K562 (cell line): ENCODE data around the gene UGP2. TPM values are rescaled to one million over a fixed set of nuclear protein-coding genes. Genes with fewer than 3 reads are reported as not detected.

Source experiments
- LEF1 ChIP-seq: fragments of 450-650 bp; IDR thresholded peaks from 2 replicates; pipeline ENCODE4 v1.6.1; 2016; ENCODE audit warnings: mild to moderate bottlenecking
- polyA plus RNA-seq, 8 experiments: library from polyadenylated mRNA; depleted of rRNA in 4 of 8; stranded (reverse) in 5 of 8; unstranded in 3 of 8; fragments of >200 nt; fragmentation: Nextera tagmentation in 2 of 8; fragmentation: Illumina TruSeq in 1 of 8; extraction: Ambion mirVana in 2 of 8; extraction: Trizol in 1 of 8; gene quantifications; 2 replicates each; pipeline versions ENCODE4 v1.2.1 to v1.2.3, GENCODE V29; 2011 to 2014; ENCODE audit warnings: inconsistent platforms in 1 of 8, missing spikeins in 1 of 8
- total RNA-seq, 7 experiments: library from RNA; depleted of rRNA in 6 of 7; stranded (reverse); fragments of >200 nt in 6 of 7; fragmentation: Illumina TruSeq in 2 of 7; extraction: Trizol in 2 of 7; gene quantifications; 2 replicates each; pipeline versions ENCODE4 v1.2.1 to v1.2.3, GENCODE V29; 2011 to 2021; ENCODE audit warnings: low replicate concordance in 1 of 7
- TF ChIP-seq, protein P1 (sequence below): fragments of 450-650 bp; IDR thresholded peaks from 2 replicates; pipeline ENCODE4 v1.6.1; 2016; ENCODE audit warnings: low read depth
- TF ChIP-seq, protein P2 (sequence below): fragments of 150-350 bp; conservative IDR thresholded peaks from 2 replicates; pipeline ENCODE4 v1.6.1; 2014; ENCODE audit warnings: low read length
- TF ChIP-seq, protein P3 (sequence below): fragments of 200-600 bp; sonication (generic); IDR thresholded peaks from one replicate; pipeline ENCODE4 v1.6.1; 2012; ENCODE audit warnings: mild to moderate bottlenecking, low read depth, low read length, inconsistent platforms

UGP2 gene
- total and polyA plus RNA-seq, 9 of the 15 experiments (the other 6 are each of a cell fraction or from before 2014, with no cell fraction given) = 25.2 to 69.3 (median 58.9) TPM

DNA sequence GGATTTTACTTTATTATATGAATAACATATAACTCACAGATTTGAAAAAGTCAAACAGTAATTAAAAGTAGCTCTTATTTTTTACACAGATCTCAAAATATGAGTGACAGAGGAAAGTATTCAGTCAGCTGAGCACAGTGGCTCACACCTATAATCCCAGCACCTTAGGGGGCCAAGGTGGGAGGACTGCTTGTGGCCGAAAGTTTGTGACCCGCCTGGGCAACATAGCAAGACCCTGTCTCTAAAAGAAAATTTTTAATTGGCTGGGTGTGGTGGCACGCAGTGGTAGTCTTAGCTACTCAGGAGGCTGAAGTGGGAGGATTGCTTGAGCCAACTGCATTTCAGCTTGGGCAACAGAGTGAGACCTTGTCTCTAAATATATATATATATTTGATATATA, 19.2 kb upstream of the UGP2 start (continued):
- TF ChIP-seq, protein P1, sequence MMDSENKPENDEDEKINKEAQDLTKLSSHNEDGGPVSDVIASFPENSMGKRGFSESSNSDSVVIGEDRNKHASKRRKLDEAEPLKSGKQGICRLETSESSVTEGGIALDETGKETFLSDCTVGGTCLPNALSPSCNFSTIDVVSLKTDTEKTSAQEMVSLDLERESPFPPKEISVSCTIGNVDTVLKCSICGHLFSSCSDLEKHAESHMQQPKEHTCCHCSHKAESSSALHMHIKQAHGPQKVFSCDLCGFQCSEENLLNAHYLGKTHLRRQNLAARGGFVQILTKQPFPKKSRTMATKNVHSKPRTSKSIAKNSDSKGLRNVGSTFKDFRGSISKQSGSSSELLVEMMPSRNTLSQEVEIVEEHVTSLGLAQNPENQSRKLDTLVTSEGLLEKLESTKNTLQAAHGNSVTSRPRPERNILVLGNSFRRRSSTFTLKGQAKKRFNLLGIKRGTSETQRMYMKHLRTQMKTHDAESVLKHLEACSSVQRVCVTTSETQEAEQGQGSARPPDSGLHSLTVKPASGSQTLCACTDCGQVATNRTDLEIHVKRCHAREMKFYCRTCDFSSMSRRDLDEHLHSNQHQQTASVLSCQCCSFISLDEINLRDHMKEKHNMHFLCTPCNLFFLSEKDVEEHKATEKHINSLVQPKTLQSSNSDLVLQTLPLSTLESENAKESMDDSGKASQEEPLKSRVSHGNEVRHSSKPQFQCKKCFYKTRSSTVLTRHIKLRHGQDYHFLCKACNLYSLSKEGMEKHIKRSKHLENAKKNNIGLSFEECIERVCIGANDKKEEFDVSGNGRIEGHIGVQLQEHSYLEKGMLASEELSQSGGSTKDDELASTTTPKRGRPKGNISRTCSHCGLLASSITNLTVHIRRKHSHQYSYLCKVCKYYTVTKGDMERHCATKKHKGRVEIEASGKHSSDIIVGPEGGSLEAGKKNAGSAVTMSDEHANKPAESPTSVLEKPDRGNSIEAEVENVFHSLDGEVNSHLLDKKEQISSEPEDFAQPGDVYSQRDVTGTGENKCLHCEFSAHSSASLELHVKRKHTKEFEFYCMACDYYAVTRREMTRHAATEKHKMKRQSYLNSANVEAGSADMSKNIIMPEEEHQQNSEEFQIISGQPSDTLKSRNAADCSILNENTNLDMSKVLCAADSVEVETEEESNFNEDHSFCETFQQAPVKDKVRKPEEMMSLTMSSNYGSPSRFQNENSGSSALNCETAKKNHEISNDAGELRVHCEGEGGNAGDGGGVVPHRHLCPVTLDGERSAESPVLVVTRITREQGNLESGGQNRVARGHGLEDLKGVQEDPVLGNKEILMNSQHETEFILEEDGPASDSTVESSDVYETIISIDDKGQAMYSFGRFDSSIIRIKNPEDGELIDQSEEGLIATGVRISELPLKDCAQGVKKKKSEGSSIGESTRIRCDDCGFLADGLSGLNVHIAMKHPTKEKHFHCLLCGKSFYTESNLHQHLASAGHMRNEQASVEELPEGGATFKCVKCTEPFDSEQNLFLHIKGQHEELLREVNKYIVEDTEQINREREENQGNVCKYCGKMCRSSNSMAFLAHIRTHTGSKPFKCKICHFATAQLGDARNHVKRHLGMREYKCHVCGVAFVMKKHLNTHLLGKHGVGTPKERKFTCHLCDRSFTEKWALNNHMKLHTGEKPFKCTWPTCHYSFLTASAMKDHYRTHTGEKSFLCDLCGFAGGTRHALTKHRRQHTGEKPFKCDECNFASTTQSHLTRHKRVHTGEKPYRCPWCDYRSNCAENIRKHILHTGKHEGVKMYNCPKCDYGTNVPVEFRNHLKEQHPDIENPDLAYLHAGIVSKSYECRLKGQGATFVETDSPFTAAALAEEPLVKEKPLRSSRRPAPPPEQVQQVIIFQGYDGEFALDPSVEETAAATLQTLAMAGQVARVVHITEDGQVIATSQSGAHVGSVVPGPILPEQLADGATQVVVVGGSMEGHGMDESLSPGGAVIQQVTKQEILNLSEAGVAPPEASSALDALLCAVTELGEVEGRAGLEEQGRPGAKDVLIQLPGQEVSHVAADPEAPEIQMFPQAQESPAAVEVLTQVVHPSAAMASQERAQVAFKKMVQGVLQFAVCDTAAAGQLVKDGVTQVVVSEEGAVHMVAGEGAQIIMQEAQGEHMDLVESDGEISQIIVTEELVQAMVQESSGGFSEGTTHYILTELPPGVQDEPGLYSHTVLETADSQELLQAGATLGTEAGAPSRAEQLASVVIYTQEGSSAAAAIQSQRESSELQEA = no peak
- TF ChIP-seq, protein P2, sequence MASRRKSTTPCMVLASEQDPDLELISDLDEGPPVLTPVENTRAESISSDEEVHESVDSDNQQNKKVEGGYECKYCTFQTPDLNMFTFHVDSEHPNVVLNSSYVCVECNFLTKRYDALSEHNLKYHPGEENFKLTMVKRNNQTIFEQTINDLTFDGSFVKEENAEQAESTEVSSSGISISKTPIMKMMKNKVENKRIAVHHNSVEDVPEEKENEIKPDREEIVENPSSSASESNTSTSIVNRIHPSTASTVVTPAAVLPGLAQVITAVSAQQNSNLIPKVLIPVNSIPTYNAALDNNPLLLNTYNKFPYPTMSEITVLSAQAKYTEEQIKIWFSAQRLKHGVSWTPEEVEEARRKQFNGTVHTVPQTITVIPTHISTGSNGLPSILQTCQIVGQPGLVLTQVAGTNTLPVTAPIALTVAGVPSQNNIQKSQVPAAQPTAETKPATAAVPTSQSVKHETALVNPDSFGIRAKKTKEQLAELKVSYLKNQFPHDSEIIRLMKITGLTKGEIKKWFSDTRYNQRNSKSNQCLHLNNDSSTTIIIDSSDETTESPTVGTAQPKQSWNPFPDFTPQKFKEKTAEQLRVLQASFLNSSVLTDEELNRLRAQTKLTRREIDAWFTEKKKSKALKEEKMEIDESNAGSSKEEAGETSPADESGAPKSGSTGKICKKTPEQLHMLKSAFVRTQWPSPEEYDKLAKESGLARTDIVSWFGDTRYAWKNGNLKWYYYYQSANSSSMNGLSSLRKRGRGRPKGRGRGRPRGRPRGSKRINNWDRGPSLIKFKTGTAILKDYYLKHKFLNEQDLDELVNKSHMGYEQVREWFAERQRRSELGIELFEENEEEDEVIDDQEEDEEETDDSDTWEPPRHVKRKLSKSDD = no peak
- TF ChIP-seq LEF1 = no peak
- TF ChIP-seq, protein P3, sequence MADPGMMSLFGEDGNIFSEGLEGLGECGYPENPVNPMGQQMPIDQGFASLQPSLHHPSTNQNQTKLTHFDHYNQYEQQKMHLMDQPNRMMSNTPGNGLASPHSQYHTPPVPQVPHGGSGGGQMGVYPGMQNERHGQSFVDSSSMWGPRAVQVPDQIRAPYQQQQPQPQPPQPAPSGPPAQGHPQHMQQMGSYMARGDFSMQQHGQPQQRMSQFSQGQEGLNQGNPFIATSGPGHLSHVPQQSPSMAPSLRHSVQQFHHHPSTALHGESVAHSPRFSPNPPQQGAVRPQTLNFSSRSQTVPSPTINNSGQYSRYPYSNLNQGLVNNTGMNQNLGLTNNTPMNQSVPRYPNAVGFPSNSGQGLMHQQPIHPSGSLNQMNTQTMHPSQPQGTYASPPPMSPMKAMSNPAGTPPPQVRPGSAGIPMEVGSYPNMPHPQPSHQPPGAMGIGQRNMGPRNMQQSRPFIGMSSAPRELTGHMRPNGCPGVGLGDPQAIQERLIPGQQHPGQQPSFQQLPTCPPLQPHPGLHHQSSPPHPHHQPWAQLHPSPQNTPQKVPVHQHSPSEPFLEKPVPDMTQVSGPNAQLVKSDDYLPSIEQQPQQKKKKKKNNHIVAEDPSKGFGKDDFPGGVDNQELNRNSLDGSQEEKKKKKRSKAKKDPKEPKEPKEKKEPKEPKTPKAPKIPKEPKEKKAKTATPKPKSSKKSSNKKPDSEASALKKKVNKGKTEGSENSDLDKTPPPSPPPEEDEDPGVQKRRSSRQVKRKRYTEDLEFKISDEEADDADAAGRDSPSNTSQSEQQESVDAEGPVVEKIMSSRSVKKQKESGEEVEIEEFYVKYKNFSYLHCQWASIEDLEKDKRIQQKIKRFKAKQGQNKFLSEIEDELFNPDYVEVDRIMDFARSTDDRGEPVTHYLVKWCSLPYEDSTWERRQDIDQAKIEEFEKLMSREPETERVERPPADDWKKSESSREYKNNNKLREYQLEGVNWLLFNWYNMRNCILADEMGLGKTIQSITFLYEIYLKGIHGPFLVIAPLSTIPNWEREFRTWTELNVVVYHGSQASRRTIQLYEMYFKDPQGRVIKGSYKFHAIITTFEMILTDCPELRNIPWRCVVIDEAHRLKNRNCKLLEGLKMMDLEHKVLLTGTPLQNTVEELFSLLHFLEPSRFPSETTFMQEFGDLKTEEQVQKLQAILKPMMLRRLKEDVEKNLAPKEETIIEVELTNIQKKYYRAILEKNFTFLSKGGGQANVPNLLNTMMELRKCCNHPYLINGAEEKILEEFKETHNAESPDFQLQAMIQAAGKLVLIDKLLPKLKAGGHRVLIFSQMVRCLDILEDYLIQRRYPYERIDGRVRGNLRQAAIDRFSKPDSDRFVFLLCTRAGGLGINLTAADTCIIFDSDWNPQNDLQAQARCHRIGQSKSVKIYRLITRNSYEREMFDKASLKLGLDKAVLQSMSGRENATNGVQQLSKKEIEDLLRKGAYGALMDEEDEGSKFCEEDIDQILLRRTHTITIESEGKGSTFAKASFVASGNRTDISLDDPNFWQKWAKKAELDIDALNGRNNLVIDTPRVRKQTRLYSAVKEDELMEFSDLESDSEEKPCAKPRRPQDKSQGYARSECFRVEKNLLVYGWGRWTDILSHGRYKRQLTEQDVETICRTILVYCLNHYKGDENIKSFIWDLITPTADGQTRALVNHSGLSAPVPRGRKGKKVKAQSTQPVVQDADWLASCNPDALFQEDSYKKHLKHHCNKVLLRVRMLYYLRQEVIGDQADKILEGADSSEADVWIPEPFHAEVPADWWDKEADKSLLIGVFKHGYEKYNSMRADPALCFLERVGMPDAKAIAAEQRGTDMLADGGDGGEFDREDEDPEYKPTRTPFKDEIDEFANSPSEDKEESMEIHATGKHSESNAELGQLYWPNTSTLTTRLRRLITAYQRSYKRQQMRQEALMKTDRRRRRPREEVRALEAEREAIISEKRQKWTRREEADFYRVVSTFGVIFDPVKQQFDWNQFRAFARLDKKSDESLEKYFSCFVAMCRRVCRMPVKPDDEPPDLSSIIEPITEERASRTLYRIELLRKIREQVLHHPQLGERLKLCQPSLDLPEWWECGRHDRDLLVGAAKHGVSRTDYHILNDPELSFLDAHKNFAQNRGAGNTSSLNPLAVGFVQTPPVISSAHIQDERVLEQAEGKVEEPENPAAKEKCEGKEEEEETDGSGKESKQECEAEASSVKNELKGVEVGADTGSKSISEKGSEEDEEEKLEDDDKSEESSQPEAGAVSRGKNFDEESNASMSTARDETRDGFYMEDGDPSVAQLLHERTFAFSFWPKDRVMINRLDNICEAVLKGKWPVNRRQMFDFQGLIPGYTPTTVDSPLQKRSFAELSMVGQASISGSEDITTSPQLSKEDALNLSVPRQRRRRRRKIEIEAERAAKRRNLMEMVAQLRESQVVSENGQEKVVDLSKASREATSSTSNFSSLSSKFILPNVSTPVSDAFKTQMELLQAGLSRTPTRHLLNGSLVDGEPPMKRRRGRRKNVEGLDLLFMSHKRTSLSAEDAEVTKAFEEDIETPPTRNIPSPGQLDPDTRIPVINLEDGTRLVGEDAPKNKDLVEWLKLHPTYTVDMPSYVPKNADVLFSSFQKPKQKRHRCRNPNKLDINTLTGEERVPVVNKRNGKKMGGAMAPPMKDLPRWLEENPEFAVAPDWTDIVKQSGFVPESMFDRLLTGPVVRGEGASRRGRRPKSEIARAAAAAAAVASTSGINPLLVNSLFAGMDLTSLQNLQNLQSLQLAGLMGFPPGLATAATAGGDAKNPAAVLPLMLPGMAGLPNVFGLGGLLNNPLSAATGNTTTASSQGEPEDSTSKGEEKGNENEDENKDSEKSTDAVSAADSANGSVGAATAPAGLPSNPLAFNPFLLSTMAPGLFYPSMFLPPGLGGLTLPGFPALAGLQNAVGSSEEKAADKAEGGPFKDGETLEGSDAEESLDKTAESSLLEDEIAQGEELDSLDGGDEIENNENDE = no peak
